Activated CD4-positive, alpha-beta memory T cell treated with anti-CD3 and anti-CD28 coated beads, Interleukin-2, amount 10 ng/mL, durations not matched to agents 7 days and 5 days (primary cell): ENCODE data around the gene DCLRE1C. TPM values are rescaled to one million over a fixed set of nuclear protein-coding genes. Genes with fewer than 3 reads are reported as not detected.
A peak's percentile ranks its signal among the peaks of the same experiment; 100 is the strongest.
"Not testable (repeated sequence)": the region's sequence is repeated elsewhere in the genome, so short reads cannot be mapped to it uniquely, and the experiment has no call there.

Experiments
- CTCF ChIA-PET: fragments of 350-600 bp; sonication (Branson Sonifier 250); formaldehyde crosslinking; loops from one replicate; lab custom pipeline; 2021; ENCODE audit warnings: antibody characterized with exemption, inconsistent platforms; lab: Charles Lee
- POLR2A ChIA-PET: fragments of 350-600 bp; sonication (Branson Sonifier 250); formaldehyde crosslinking; loops from one replicate; lab custom pipeline; 2021; ENCODE audit warnings: antibody characterized with exemption; lab: Charles Lee
- DNase-seq: peaks from one replicate; pipeline ENCODE4 v3.0.0-alpha.2; 2020
- H3K27ac Mint-ChIP-seq: one replicate; pipeline ENCODE4 v1.8.0; 2021; ENCODE audit warnings: mild to moderate bottlenecking, mixed read lengths
- H3K27me3 Mint-ChIP-seq: one replicate; pipeline ENCODE4 v1.8.0; 2021; ENCODE audit warnings: mixed read lengths
- H3K36me3 Mint-ChIP-seq: one replicate; pipeline ENCODE4 v1.8.0; 2021; ENCODE audit warnings: low read depth, mixed read lengths
- H3K4me1 Mint-ChIP-seq: one replicate; pipeline ENCODE4 v1.8.0; 2021; ENCODE audit warnings: mixed read lengths
- H3K4me3 Mint-ChIP-seq: one replicate; pipeline ENCODE4 v1.8.0; 2021; ENCODE audit warnings: mild to moderate bottlenecking, mixed read lengths
- H3K9me3 Mint-ChIP-seq: one replicate; pipeline ENCODE4 v1.8.0; 2021; ENCODE audit warnings: mixed read lengths
- total RNA-seq, 2 experiments: library from RNA; stranded (reverse); gene quantifications; one replicate each; pipeline ENCODE4 v1.2.3, GENCODE V29; 2021

DCLRE1C gene
- total RNA-seq, 2 experiments from 2014 or later, result 36.8 to 40.4 TPM

- H3K9me3 Mint-ChIP-seq, result no peaks in the 10 kb centered on the region
- CTCF ChIA-PET, result interaction anchor here (1.9 kb wide), 1 partner anchor 25 kb away, joined by 4 read pairs; no protein-coding TSS in a partner anchor
Observed at GRCh38 chr10:14876764-14877163, 77.1 kb downstream of the DCLRE1C start.

GRCh38 chr10:14875941-14876340, 78.0 kb downstream of the DCLRE1C start:
- no peaks in the 10 kb centered on the region for H3K9me3 Mint-ChIP-seq
- no peak for DNase-seq
- peaks cover 38% of the 10 kb centered on the region for H3K4me1 Mint-ChIP-seq
- no peak overlapping the region for H3K4me3 Mint-ChIP-seq
- peaks cover 10% of the 10 kb centered on the region for H3K36me3 Mint-ChIP-seq
- CTCF ChIA-PET, result no interaction called here
- H3K27me3 Mint-ChIP-seq, result no peaks in the 10 kb centered on the region
- H3K27ac Mint-ChIP-seq, result no peak overlapping the region
- POLR2A ChIA-PET, result interaction anchor here (1.4 kb wide), 1 partner anchor 78 kb away, joined by 3 read pairs; the partner anchor contains the start of gene DCLRE1C

More at GRCh38 chr10:14876764-14877163, 77.1 kb downstream of the DCLRE1C start:
- H3K27ac Mint-ChIP-seq, result no peak overlapping the region
- H3K36me3 Mint-ChIP-seq, result peaks cover 6% of the 10 kb centered on the region
- no peak for DNase-seq
- peak overlapping the region; percentile 95 for H3K4me3 Mint-ChIP-seq
- POLR2A ChIA-PET, result interaction anchor here (2.3 kb wide), 1 partner anchor 77 kb away, joined by 32 read pairs; the partner anchor contains the start of gene DCLRE1C
- no peaks in the 10 kb centered on the region for H3K27me3 Mint-ChIP-seq
- peaks cover 45% of the 10 kb centered on the region for H3K4me1 Mint-ChIP-seq

GRCh38 chr10:14873090-14873760, 80.7 kb downstream of the DCLRE1C start:
- Mint-ChIP-seq H3K36me3 (peaks cover 23% of the 10 kb centered on the region), H3K27ac (no peak overlapping the region), H3K27me3 (no peaks in the 10 kb centered on the region), H3K4me1 (peaks cover 24% of the 10 kb centered on the region), H3K9me3 (no peaks in the 10 kb centered on the region), H3K4me3 (no peak overlapping the region)
- POLR2A ChIA-PET, result interaction anchor here (1.0 to 1.2 kb wide), 2 partner anchors 81 to 336 kb away, joined by 3 read pairs; no protein-coding TSS in a partner anchor
- CTCF ChIA-PET, result interaction anchor here (0.9 kb wide), 1 partner anchor 86 kb away, joined by 3 read pairs; the partner anchor contains the start of gene MEIG1
- DNase-seq, result no peak

GRCh38 chr10:14864871-14865270, 89.0 kb downstream of the DCLRE1C start:
- DNase-seq, H3K9me3 Mint-ChIP-seq, CTCF ChIA-PET, H3K27ac Mint-ChIP-seq, POLR2A ChIA-PET, H3K4me1 Mint-ChIP-seq, H3K27me3 Mint-ChIP-seq, H3K4me3 Mint-ChIP-seq: not testable (repeated sequence)
- peaks cover 56% of the 10 kb centered on the region for H3K36me3 Mint-ChIP-seq

- peaks cover 52% of the 10 kb centered on the region for H3K36me3 Mint-ChIP-seq
- POLR2A ChIA-PET, CTCF ChIA-PET, H3K9me3 Mint-ChIP-seq, H3K4me3 Mint-ChIP-seq, DNase-seq, H3K27ac Mint-ChIP-seq, H3K4me1 Mint-ChIP-seq, H3K27me3 Mint-ChIP-seq: not testable (repeated sequence)
Observed at GRCh38 chr10:14864466-14864865, 89.4 kb downstream of the DCLRE1C start.

- Mint-ChIP-seq H3K36me3 (peaks cover 50% of the 10 kb centered on the region), H3K9me3 (no peaks in the 10 kb centered on the region), H3K27me3 (no peaks in the 10 kb centered on the region), H3K4me1 (no peaks in the 10 kb centered on the region), H3K4me3 (no peak overlapping the region), H3K27ac (no peak overlapping the region)
- POLR2A ChIA-PET, result interaction anchor here (0.7 kb wide), 1 partner anchor 22 kb away, joined by 3 read pairs; the partner anchor contains the start of genes HSPA14 and MSANTD7
- CTCF ChIA-PET, result no interaction called here
- DNase-seq, result no peak
Observed at GRCh38 chr10:14860791-14861190, 93.1 kb downstream of the DCLRE1C start.

- CTCF ChIA-PET, result no interaction called here
- no peak for DNase-seq
Observed at GRCh38 chr10:14859775-14860174, 94.1 kb downstream of the DCLRE1C start.

GRCh38 chr10:14859043-14859442, 94.9 kb downstream of the DCLRE1C start:
- no peaks in the 10 kb centered on the region for H3K9me3 Mint-ChIP-seq
- no peaks in the 10 kb centered on the region for H3K4me1 Mint-ChIP-seq
- ChIA-PET POLR2A (interaction anchor here (1.2 kb wide), 1 partner anchor 21 kb away, joined by 5 read pairs; the partner anchor contains the start of genes CDNF, HSPA14 and MSANTD7), CTCF (interaction anchor here (0.6 kb wide), 1 partner anchor 1832 kb away, joined by 3 read pairs; no protein-coding TSS in a partner anchor)
- no peak overlapping the region for H3K4me3 Mint-ChIP-seq
- H3K27me3 Mint-ChIP-seq, result no peaks in the 10 kb centered on the region
- no peak for DNase-seq
- H3K27ac Mint-ChIP-seq, result no peak overlapping the region
- peaks cover 51% of the 10 kb centered on the region for H3K36me3 Mint-ChIP-seq

More at GRCh38 chr10:14859775-14860174, 94.1 kb downstream of the DCLRE1C start:
- peaks cover 49% of the 10 kb centered on the region for H3K36me3 Mint-ChIP-seq
- no peaks in the 10 kb centered on the region for H3K9me3 Mint-ChIP-seq
- H3K4me1 Mint-ChIP-seq, result no peaks in the 10 kb centered on the region
- H3K27ac Mint-ChIP-seq, result no peak overlapping the region
- H3K27me3 Mint-ChIP-seq, result no peaks in the 10 kb centered on the region
- no peak overlapping the region for H3K4me3 Mint-ChIP-seq
- POLR2A ChIA-PET, result interaction anchor here (1.2 kb wide), 1 partner anchor 22 kb away, joined by 5 read pairs; the partner anchor contains the start of genes CDNF, HSPA14 and MSANTD7

- ChIA-PET POLR2A (interaction anchor here (1.2 kb wide), 1 partner anchor 21 kb away, joined by 5 read pairs; the partner anchor contains the start of genes CDNF, HSPA14 and MSANTD7), CTCF (no interaction called here)
- no peaks in the 10 kb centered on the region for H3K27me3 Mint-ChIP-seq
- no peak overlapping the region for H3K4me3 Mint-ChIP-seq
- no peaks in the 10 kb centered on the region for H3K4me1 Mint-ChIP-seq
- no peaks in the 10 kb centered on the region for H3K9me3 Mint-ChIP-seq
- DNase-seq, result no peak
- peaks cover 50% of the 10 kb centered on the region for H3K36me3 Mint-ChIP-seq
- H3K27ac Mint-ChIP-seq, result no peak overlapping the region
Observed at GRCh38 chr10:14858338-14858960, 95.4 kb downstream of the DCLRE1C start.

- POLR2A ChIA-PET, result interaction anchor here (1.0 kb wide), 1 partner anchor 23 kb away, joined by 3 read pairs; the partner anchor contains the start of gene SUV39H2
- CTCF ChIA-PET, result no interaction called here
- Mint-ChIP-seq H3K36me3 (peaks cover 43% of the 10 kb centered on the region), H3K4me1 (no peaks in the 10 kb centered on the region), H3K4me3 (no peak overlapping the region), H3K9me3 (no peaks in the 10 kb centered on the region), H3K27me3 (no peaks in the 10 kb centered on the region), H3K27ac (no peak overlapping the region)
- no peak for DNase-seq
Observed at GRCh38 chr10:14855453-14855852, 98.4 kb downstream of the DCLRE1C start.

GRCh38 chr10:14852236-14852635, 101.7 kb downstream of the DCLRE1C start:
- Mint-ChIP-seq H3K36me3 (peaks cover 36% of the 10 kb centered on the region), H3K9me3 (no peaks in the 10 kb centered on the region), H3K27me3 (no peaks in the 10 kb centered on the region), H3K4me3 (no peak overlapping the region), H3K4me1 (no peaks in the 10 kb centered on the region), H3K27ac (no peak overlapping the region)
- CTCF ChIA-PET, result interaction anchor here (1.4 kb wide), 1 partner anchor 26 kb away, joined by 4 read pairs; the partner anchor contains the start of gene SUV39H2
- POLR2A ChIA-PET, result no interaction called here
- DNase-seq, result no peak
